HepG2 (cell line): ENCODE results near the gene SPOPL. TPM values are rescaled to one million over a fixed set of nuclear protein-coding genes. Genes with fewer than 3 reads are reported as not detected.

Experiments
- ATAC-seq: fragments of 200-7000 bp; cut with Tn5 transposase; 3 replicates; pipeline ENCODE4 v1.9.1; 2020; ENCODE audit warnings: mild to moderate bottlenecking, moderate library complexity
- Bru-seq: library from RNA; stranded (reverse); fragments of 400-500 nt; gene quantifications from one replicate; lab custom pipeline; 2021; lab: Mats Ljungman, UMichigan
- BruChase-seq, 2 experiments: library from RNA; stranded (reverse); fragments of 400-500 nt; gene quantifications; one replicate each; lab custom pipeline; 2021; lab: Mats Ljungman, UMichigan
- BruUV-seq: library from RNA; stranded (reverse); fragments of 400-500 nt; replicated peaks from 2 replicates; lab custom pipeline; 2021; lab: Mats Ljungman, UMichigan
- CTCF ChIA-PET: fragments of 300-600 bp; formaldehyde crosslinking; extraction: SDS; loops from one replicate; lab custom pipeline; 2021; ENCODE audit warnings: low total read pairs, inconsistent platforms, low intra/inter-chr PET ratio; lab: Yijun Ruan, JAX
- POLR2A ChIA-PET: fragments of 350-600 bp; sonication (Branson Sonifier 250); formaldehyde crosslinking; loops from one replicate; lab custom pipeline; 2020; ENCODE audit warnings: antibody characterized with exemption, inconsistent platforms; lab: Yijun Ruan, JAX
- DNase-seq: peaks from one replicate; pipeline ENCODE4 v3.0.0-alpha.2; 2015; ENCODE audit warnings: low spot score
- FAIRE-seq: peaks from 3 replicates; lab custom pipeline; 2011; peaks lifted over from hg19 to GRCh38; lab: Jason Lieb, UNC
- H2AFZ ChIP-seq: one replicate; pipeline ENCODE4 v1.6.1; 2011; ENCODE audit warnings: low read length, inconsistent platforms
- H3K27ac ChIP-seq: fragments of 300-600 bp; 3 replicates; pipeline ENCODE4 v1.8.0; 2011; ENCODE audit warnings: mixed run types, mild to moderate bottlenecking, mixed read lengths, low read length, inconsistent platforms; ENCODE audit not compliant: insufficient read depth; ENCODE audit errors: extremely low read length
- H3K27me3 ChIP-seq, 2 experiments: fragments of 200-600 bp in 1 of 2; 2 replicates in 1 of 2; 3 replicates in 1 of 2; pipeline versions ENCODE4 v1.6.0 to v1.8.0; 2011; ENCODE audit warnings: low read length in 2 of 2, mild to moderate bottlenecking in 2 of 2, moderate library complexity in 2 of 2, inconsistent platforms in 1 of 2; ENCODE audit not compliant: insufficient read depth in 2 of 2, control insufficient read depth in 1 of 2
- H3K36me3 ChIP-seq, 2 experiments: fragments of 200-600 bp in 1 of 2; replicated peaks in 1 of 2; 2 replicates in 1 of 2; 3 replicates in 1 of 2; pipeline versions ENCODE4 v1.5.1 to v1.8.0; 2011; ENCODE audit warnings: low read length in 2 of 2, inconsistent platforms in 1 of 2; ENCODE audit not compliant: insufficient read depth in 2 of 2, control insufficient read depth in 1 of 2
- H3K4me1 ChIP-seq: 2 replicates; pipeline ENCODE4 v1.5.1; 2012; ENCODE audit warnings: low read length, inconsistent platforms; ENCODE audit not compliant: insufficient read depth
- H3K4me2 ChIP-seq: 2 replicates; pipeline ENCODE4 v1.6.0; 2011; ENCODE audit warnings: low read depth, low read length, inconsistent platforms
- H3K4me3 ChIP-seq, 3 experiments: fragments of 200-600 bp in 1 of 3; sonication (generic), shearing (Covaris generic) in 1 of 3; replicated peaks in 1 of 3; 2 replicates each; pipeline ENCODE4 v1.5.1; 2011 to 2016; ENCODE audit warnings: low read length in 3 of 3, inconsistent platforms in 2 of 3, low read depth in 2 of 3, mild to moderate bottlenecking in 2 of 3, control low read depth in 1 of 3, mixed read lengths in 1 of 3; ENCODE audit not compliant: insufficient read depth in 1 of 3
- H3K79me2 ChIP-seq: one replicate; pipeline ENCODE4 v1.6.1; 2011; ENCODE audit warnings: low read length, inconsistent platforms; ENCODE audit not compliant: insufficient read depth
- H3K9ac ChIP-seq: 2 replicates; pipeline ENCODE4 v1.6.0; 2011; ENCODE audit warnings: mild to moderate bottlenecking, low read depth, low read length, inconsistent platforms; ENCODE audit not compliant: insufficient read depth
- H3K9me3 ChIP-seq: 2 replicates; pipeline ENCODE4 v1.5.1; 2012; ENCODE audit warnings: mild to moderate bottlenecking, low read length
- H4K20me1 ChIP-seq: 2 replicates; pipeline ENCODE4 v1.6.0; 2011; ENCODE audit warnings: inconsistent platforms, mild to moderate bottlenecking, low read length, moderate library complexity; ENCODE audit not compliant: insufficient read depth
- CEBPB ChIP-seq: IDR thresholded peaks from 2 replicates; pipeline ENCODE4 v1.6.1; 2011; ENCODE audit warnings: low read depth, low read length, improper control_type of control experiment, borderline replicate concordance
- FOXA1 ChIP-seq, 2 experiments: fragments of 450-650 bp in 1 of 2; sonication (generic) in 1 of 2; formaldehyde crosslinking in 1 of 2; IDR thresholded peaks; 2 replicates each; pipeline versions ENCODE4 v1.4.0 to v1.6.1; 2016 to 2020; ENCODE audit warnings: missing genetic modification reagents in 1 of 2
- HES4 ChIP-seq: sonication (generic); formaldehyde crosslinking; IDR thresholded peaks from 2 replicates; pipeline ENCODE4 v1.9.0; 2021; ENCODE audit warnings: mild to moderate bottlenecking, missing genetic modification reagents, borderline replicate concordance
- HIC2 ChIP-seq: sonication (generic); formaldehyde crosslinking; IDR thresholded peaks from 2 replicates; pipeline ENCODE4 v1.9.0; 2022; ENCODE audit warnings: low read depth, missing genetic modification reagents
- IRX3 ChIP-seq: sonication (generic); formaldehyde crosslinking; IDR thresholded peaks from 2 replicates; pipeline ENCODE4 v1.8.1; 2023; ENCODE audit warnings: mild to moderate bottlenecking, low read depth, missing genetic modification reagents, borderline replicate concordance
- KDM4B ChIP-seq: sonication (generic); formaldehyde crosslinking; IDR thresholded peaks from 2 replicates; pipeline ENCODE4 v1.4.0; 2020; ENCODE audit warnings: missing genetic modification reagents
- MAFF ChIP-seq: IDR thresholded peaks from 2 replicates; pipeline ENCODE4 v1.6.1; 2011; ENCODE audit warnings: low read depth, low read length, improper control_type of control experiment
- NR2F6 ChIP-seq, 2 experiments: IDR thresholded peaks; 2 replicates each; pipeline ENCODE4 v1.6.1; 2016; ENCODE audit warnings: antibody characterized with exemption in 1 of 2, mild to moderate bottlenecking in 1 of 2
- RFXANK ChIP-seq: IDR thresholded peaks from 2 replicates; pipeline ENCODE4 v1.6.1; 2016
- SNAPC5 ChIP-seq: sonication (generic); formaldehyde crosslinking; IDR thresholded peaks from 2 replicates; pipeline ENCODE4 v1.8.1; 2023; ENCODE audit warnings: mild to moderate bottlenecking, missing genetic modification reagents, borderline replicate concordance
- SRSF9 ChIP-seq: fragments of 200-400 bp; formaldehyde crosslinking; IDR thresholded peaks from 2 replicates; pipeline ENCODE4 v1.6.1; 2018; ENCODE audit warnings: borderline replicate concordance, mild to moderate bottlenecking, low read depth, low read length; ENCODE audit not compliant: insufficient read depth, poor library complexity, severe bottlenecking
- TEAD3 ChIP-seq: optimal IDR thresholded peaks from 2 replicates; pipeline ENCODE3; 2016; ENCODE audit warnings: borderline replicate concordance
- ZFP36L1 ChIP-seq: sonication (generic); formaldehyde crosslinking; IDR thresholded peaks from 2 replicates; pipeline ENCODE4 v1.8.0; 2022; ENCODE audit warnings: mild to moderate bottlenecking, missing genetic modification reagents, moderate library complexity
- ZNF260 ChIP-seq: sonication (generic); formaldehyde crosslinking; IDR thresholded peaks from 2 replicates; pipeline ENCODE4 v1.4.0; 2020; ENCODE audit warnings: missing genetic modification reagents, low read depth, mild to moderate bottlenecking, borderline replicate concordance
- WGBS: methylation state at CpG from one replicate; pipeline ENCODE4 v1.1.6; 2017; ENCODE audit warnings: low lambda C conversion rate; 5-methylcytosine and 5-hydroxymethylcytosine counted together
- in situ Hi-C: cut with HindIII; loops from 2 replicates; pipeline ENCODE4 v1.10.0; 2017; ENCODE audit warnings: low pct_unique_long_range_greater_than_20kb; ENCODE audit not compliant: extremely low pct_ligation_motif_present
- intact Hi-C: fragments of 100-400 bp; cut with micrococcal nuclease; formaldehyde crosslinking; loops from one replicate; pipeline ENCODE4 v1.10.0; 2022; ENCODE audit not compliant: unreplicated experiment
- long read RNA-seq, 2 experiments: library from RNA in 1 of 2; library from polyadenylated mRNA in 1 of 2; stranded (forward) in 1 of 2; unstranded in 1 of 2; transcript quantifications; one replicate each; pipeline ENCODE4 v2.0.0, GENCODE V29; 2019 to 2022
- polyA minus RNA-seq, 3 experiments: library from RNA; depleted of rRNA, polyadenylated mRNA; stranded (reverse); fragments of >200 nt; gene quantifications; 2 replicates each; pipeline ENCODE4 v1.2.3, GENCODE V29; 2011; ENCODE audit warnings: low replicate concordance in 1 of 3
- polyA plus RNA-seq, 8 experiments: library from polyadenylated mRNA; depleted of rRNA in 3 of 8; stranded (reverse) in 7 of 8; unstranded in 1 of 8; fragments of >200 nt; fragmentation: Illumina TruSeq in 4 of 8; extraction: Trizol in 4 of 8; gene quantifications; 2 replicates each; pipeline versions ENCODE4 v1.2.1 to v1.2.3, GENCODE V29; 2011 to 2016; ENCODE audit warnings: low read depth in 4 of 8, missing spikeins in 1 of 8, mixed read lengths in 1 of 8; ENCODE audit not compliant: insufficient read depth in 1 of 8
- total RNA-seq, 5 experiments: library from RNA; depleted of rRNA; stranded (reverse); fragments of >200 nt; fragmentation: Illumina TruSeq; extraction: Trizol; gene quantifications; 2 replicates each; pipeline ENCODE4 v1.2.3, GENCODE V29; 2016; ENCODE audit warnings: low read depth in 1 of 5

The SPOPL gene
- 51.6 and 68.8 TPM in 2 replicates for total RNA-seq (2016; rRNA removed; fragmentation: Illumina TruSeq; extraction: Trizol)
- 10.0 and 11.5 TPM in 2 replicates for total RNA-seq (2016; cell fraction: cytosol; rRNA removed; fragmentation: Illumina TruSeq; extraction: Trizol; ENCODE audit: low read depth)
- total RNA-seq (2016; cell fraction: insoluble cytoplasmic fraction; rRNA removed; fragmentation: Illumina TruSeq; extraction: Trizol): 47.5 and 62.1 TPM in 2 replicates
- total RNA-seq (2016; cell fraction: membrane; rRNA removed; fragmentation: Illumina TruSeq; extraction: Trizol): 48.3 and 49.1 TPM in 2 replicates
- total RNA-seq (2016; cell fraction: nucleus; rRNA removed; fragmentation: Illumina TruSeq; extraction: Trizol): 43.8 and 44.8 TPM in 2 replicates
- 11.0 and 12.6 TPM in 2 replicates for polyA plus RNA-seq (2011; rRNA removed)
- 6.4 and 7.3 TPM in 2 replicates for polyA plus RNA-seq (2011; cell fraction: cytosol; rRNA removed)
- 11.9 and 15.1 TPM in 2 replicates for polyA plus RNA-seq (2011; cell fraction: nucleus; rRNA removed)
- 18.9 and 24.1 TPM in 2 replicates for polyA plus RNA-seq (2012)
- 4.1 and 6.0 TPM in 2 replicates for polyA plus RNA-seq (2016; cell fraction: cytosol; fragmentation: Illumina TruSeq; extraction: Trizol; ENCODE audit: low read depth)
- 33.9 and 34.3 TPM in 2 replicates for polyA plus RNA-seq (2016; cell fraction: insoluble cytoplasmic fraction; fragmentation: Illumina TruSeq; extraction: Trizol; ENCODE audit: low read depth)
- 18.7 and 19.9 TPM in 2 replicates for polyA plus RNA-seq (2016; cell fraction: membrane; fragmentation: Illumina TruSeq; extraction: Trizol; ENCODE audit: low read depth)
- 16.2 and 18.6 TPM in 2 replicates for polyA plus RNA-seq (2016; cell fraction: nucleus; fragmentation: Illumina TruSeq; extraction: Trizol; ENCODE audit: insufficient read depth, low read depth)
- 4.7 and 17.9 TPM in 2 replicates for polyA minus RNA-seq (2011; rRNA and poly(A)+ RNA removed; ENCODE audit: low replicate concordance)
- polyA minus RNA-seq (2011; cell fraction: cytosol; rRNA and poly(A)+ RNA removed): 17.1 and 17.5 TPM in 2 replicates
- 74.5 and 98.8 TPM in 2 replicates for polyA minus RNA-seq (2011; cell fraction: nucleus; rRNA and poly(A)+ RNA removed)
- percentile 95 among the genes with signal in this experiment for Bru-seq, nascent RNA
- BruChase-seq, experiment 1, labeled RNA remaining after a 6-hour chase: percentile 92 among the genes with signal in this experiment
- BruChase-seq, experiment 2, labeled RNA remaining after a 2-hour chase: percentile 91 among the genes with signal in this experiment
- long read RNA-seq, experiment 1, full-length matches to known transcripts: 3 of 3 reads
- long read RNA-seq, experiment 1, partial matches to known transcripts: 0 of 3 reads
- long read RNA-seq, experiment 1, other reads (novel, unspliced or antisense): 0 of 3 reads
- long read RNA-seq, experiment 2, full-length matches to known transcripts: 3 of 5 reads
- long read RNA-seq, experiment 2, partial matches to known transcripts: 1 of 5 reads
- long read RNA-seq, experiment 2, other reads (novel, unspliced or antisense): 1 of 5 reads

- no TSS peak for BruUV-seq
- DNase-seq (peak; percentile 87), ATAC-seq (peak; percentile 92)
- TF ChIP-seq SRSF9: no peak
- no peak for TF ChIP-seq ZFP36L1 (CRISPR knock-in tag)
- peak; percentile 24; the same call in 1 of the 2 replicates for TF ChIP-seq HIC2 (CRISPR knock-in tag)
- TF ChIP-seq SNAPC5 (CRISPR knock-in tag): no peak
- TF ChIP-seq ZNF260 (CRISPR knock-in tag): no peak
- TF ChIP-seq HES4 (CRISPR knock-in tag): peak; percentile 70; the same call in 1 of the 2 replicates
- no peak for TF ChIP-seq MAFF
- TF ChIP-seq IRX3: 0 out of 2 replicates have a peak, but pooled peaks have one; percentile 58
- no peak for TF ChIP-seq TEAD3 (CRISPR knock-in tag)
- TF ChIP-seq CEBPB: no peak
- no peak for TF ChIP-seq FOXA1 (IDR thresholded peaks at IDR 0.05)
- TF ChIP-seq FOXA1 (CRISPR knock-in tag; IDR thresholded peaks at IDR 0.05): no peak
- TF ChIP-seq KDM4B: no peak
- no peak for TF ChIP-seq NR2F6 (IDR thresholded peaks at IDR 0.05)
- 0 out of 2 replicates have a peak, but pooled peaks have one; percentile 7 for TF ChIP-seq NR2F6 (CRISPR knock-in tag; IDR thresholded peaks at IDR 0.05)
- TF ChIP-seq RFXANK (CRISPR knock-in tag): 0 out of 2 replicates have a peak, but pooled peaks have one; percentile 82
These were observed at the start of gene SPOPL for GRCh38 chr2:138501425-138502254. TSS of gene SPOPL (plus strand) at chr2:138501770. CDS start at chr2:138550217, 48,447 bp downstream.

More at GRCh38 chr2:138501425-138502254, at the start of gene SPOPL:
- Histone ChIP-seq H3K27me3 (no peaks in the 10 kb centered on the region; a peak in 1 of 5 replicates), H3K79me2 (peaks cover 60% of the 10 kb centered on the region), H3K9me3 (no peaks in the 10 kb centered on the region), H3K4me2 (peak within 1 kb of the TSS; percentile 95), H3K4me3 (peak within 1 kb of the TSS; percentile 78 to 94 (median 93)), H2AFZ (peak within 1 kb of the TSS; percentile 96), H3K27ac (peak within 1 kb of the TSS; percentile 96), H4K20me1 (peaks cover 27% of the 10 kb centered on the region; the same call in 1 of the 2 replicates), H3K4me1 (peaks cover 56% of the 10 kb centered on the region), H3K9ac (peak within 1 kb of the TSS; percentile 95), H3K36me3 (no peaks in the 10 kb centered on the region)
- WGBS: 1% methylated on average over 37 of the region's 86 CpGs
- ChIA-PET POLR2A (interaction anchor here (0.7 to 5.0 kb wide), 23 partner anchors 8 to 573 kb away, joined by 3 to 65 read pairs (median 4); partner anchors contain the start of gene HNMT), CTCF (interaction anchor here (1.4 kb wide), 1 partner anchor 128 kb away, joined by 3 read pairs; no protein-coding TSS in a partner anchor)
- intact Hi-C loops (loop anchor here (2.0 to 10.0 kb wide), 7 partner anchors 27 to 589 kb away; no protein-coding TSS in a partner anchor), in situ Hi-C loops (no loop called here)
- FAIRE-seq: no peak
